Effector CD4-positive, alpha-beta T cell (primary cell): ENCODE measurements around the gene CCDC137.

Experiments
- DNase-seq: peaks from one replicate; pipeline ENCODE4 v3.0.0-alpha.2; 2020

The CCDC137 gene

DNA sequence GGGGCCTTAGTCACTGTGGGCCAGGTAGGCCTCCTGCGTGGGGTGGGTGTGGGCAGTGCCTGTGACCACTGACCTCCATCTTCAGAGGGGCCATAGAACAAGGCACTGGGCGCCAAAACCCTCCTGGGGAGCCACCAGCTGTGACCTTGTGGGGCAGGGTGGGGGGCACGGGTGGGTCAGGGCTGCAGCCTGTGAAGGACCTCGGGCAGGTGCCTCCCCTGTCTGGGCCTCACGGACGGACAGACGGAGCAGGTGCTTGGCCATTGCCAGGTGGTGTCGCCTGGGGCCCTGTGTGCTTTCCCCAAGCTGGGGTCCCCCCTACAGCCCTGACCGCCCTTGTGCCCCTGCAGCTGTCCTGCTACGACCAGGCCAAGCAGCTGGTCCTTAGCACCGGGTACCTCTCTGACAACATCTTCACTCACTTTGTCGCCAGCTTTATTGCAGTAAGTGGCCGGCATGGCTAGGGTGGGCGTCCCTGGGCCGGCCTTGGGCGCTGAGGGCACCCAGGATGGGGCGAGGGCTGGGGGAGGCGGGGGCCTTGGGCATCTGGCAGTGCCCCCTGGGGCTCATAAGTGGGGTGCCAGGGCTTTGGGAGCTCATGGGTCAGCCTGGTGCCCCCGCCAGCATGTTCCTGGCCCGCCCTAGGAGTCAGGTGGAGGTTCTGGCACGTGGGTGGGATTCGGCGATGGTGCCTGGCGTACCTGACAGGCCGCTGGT is 50.7 kb downstream of the CCDC137 start:
- DNase-seq = no peak

DNA sequence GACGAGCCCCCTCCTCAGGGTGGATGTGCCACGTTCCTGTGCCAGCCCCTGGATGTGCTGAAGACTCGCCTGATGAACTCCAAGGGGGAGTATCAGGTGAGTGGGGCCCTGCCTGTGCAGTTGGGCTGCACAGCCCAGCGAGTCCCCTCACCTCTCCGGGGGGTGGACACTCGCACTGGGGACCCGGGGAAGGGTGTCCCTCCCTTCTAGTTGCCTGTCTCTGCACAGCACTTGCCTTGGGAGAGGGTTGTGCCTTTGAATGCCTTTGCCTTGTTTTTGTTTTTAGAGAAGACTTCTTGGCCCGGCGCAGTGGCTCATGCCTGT is 51.2 kb downstream of the CCDC137 start:
- DNase-seq = no peak

DNA sequence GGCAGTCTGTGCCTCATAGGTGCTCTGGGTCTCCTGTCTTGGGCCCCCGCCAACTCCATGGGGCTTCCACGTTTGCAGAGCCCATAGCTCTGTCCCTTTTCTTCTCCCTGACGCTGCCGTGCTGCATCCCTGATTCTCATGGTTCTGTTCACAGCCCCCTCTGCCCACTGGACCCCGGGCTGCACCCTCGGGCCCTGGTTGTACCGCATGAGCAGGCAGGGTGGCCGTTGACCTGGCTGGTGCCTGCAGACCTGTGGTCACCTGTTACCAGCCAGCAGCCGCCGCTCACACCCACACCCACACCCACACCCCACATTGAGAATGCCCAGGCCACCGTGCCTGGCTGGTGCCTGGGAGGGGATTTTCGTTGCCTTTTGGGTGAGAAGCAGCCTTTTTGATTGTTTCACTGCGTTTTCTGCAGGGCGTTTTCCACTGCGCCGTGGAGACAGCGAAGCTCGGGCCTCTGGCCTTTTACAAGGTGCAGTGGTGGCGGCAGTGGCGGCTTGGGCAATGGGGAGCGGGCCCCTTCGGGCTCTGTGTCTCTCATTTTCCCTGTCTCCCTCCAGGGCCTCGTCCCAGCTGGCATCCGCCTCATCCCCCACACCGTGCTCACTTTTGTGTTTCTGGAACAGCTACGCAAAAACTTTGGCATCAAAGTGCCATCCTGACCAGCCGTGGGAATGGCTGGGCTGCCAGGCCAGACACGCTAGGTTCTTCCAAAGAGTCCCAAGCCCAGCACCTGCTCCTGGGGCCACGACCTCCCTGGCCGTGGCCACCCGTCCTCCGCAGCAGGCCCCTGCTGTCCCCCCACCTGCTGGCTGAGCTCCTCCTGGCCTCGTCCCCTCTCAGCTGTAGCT is 53.1 kb downstream of the CCDC137 start:
- DNase-seq = no peak

DNA sequence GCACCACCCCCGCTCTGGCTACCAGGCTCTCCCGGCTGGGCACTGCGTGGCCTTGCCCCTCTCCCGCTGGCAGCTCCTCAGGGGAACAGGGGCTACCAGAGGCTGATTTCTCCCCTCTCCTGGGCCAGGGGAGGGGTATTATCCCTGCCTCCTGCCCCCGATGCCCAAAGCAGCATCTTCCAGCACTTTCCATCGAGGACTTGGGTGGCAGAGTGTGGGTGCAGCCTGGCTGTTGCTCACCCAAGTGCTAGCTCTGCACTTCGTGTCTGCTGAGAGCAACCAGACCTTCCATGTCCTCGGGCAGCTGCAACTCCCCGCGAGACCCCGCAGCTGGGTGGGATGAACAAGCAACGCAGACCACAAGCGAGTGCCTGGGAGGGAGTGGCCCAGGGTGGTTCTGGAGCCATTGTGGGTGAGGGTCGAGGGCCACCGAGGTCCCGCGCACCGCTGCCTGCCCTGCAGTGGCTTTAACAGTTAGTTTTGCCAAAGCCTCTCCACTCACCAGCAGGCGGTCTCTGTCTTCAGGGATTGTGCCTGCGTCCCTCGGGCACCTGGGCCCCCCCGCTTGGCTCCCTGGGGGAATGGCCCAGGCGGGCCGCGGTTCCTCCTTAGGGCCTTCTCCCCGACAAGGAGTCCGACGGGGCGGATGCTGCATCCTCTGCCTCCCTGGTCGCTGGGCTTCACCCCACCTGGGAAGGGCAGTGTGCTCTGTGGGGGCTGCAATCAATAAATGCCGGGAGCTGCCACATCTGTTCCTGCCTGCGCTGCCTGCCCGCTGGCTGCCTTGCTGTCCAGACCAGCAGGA is 53.9 kb downstream of the CCDC137 start:
- DNase-seq = no peak

DNA sequence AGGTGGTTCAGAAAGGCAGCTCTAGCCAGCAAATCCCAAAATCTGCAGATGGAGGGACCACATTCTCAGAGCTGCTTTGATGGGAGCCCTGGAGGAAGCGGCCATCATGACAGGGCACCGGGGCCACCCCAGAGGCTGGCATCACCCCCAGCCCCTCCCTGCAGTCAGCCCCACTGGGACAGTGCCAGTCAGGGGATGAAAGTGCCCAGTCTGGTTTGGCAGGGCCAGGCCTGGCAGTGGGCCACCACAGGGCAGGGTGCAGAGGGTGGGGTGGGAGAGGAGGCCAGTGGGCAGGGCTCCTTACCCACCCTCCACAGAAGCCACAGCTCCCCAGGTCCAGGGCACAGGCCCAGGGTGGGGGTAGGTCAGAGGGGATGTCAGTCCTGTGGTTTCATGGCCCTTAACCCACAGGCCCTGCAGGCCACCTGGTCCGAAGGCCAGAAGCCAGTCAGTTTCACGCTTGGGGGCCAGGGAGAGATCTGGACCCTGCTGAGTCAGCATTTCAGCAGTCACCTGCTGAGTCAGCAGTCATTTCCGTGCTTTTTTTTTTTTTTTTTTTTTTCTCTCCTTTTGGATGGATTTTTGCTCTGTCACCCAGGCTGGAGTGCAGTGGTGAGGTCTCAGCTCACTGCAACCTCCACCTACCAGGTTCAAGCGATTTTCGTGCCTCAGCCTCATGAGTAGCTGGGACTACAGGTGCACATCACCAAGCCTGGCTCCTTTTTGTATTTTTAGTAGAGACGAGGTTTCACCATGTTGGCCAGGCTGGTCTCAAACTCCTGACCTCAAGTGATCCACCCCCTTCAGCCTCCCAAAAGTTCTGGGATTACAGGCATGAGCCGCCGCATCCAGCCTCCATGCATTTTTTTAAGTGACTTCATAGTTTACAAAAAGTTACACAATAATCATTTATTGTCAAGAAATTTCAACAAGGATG is 55.9 kb downstream of the CCDC137 start:
- no peak for DNase-seq
